Pericardium fibroblast (primary cell): ENCODE results near the gene ZIC3. TPM values are rescaled to one million over a fixed set of nuclear protein-coding genes. Genes with fewer than 3 reads are reported as not detected.

ENCODE experiments used
- total RNA-seq: library from RNA; depleted of rRNA; stranded (reverse); fragments of >200 nt; gene quantifications from 2 replicates; pipeline ENCODE4 v1.2.3, GENCODE V29; 2015

The ZIC3 gene
- total RNA-seq: not detected in 2 replicates

GRCh38 chrX:137565921-137566745 lies at the start of gene ZIC3:
TSS of gene ZIC3 (plus strand) at chrX:137566127. CDS start at chrX:137566692, 565 bp downstream.

